ENCODE data around the gene LCAT. TPM values are rescaled to one million over a fixed set of nuclear protein-coding genes. Genes with fewer than 3 reads are reported as not detected.

Gene LCAT
- polyA plus RNA-seq, 1 of the 3 experiments (the other 2 are of a cell fraction) = 11.1 TPM

DNA sequence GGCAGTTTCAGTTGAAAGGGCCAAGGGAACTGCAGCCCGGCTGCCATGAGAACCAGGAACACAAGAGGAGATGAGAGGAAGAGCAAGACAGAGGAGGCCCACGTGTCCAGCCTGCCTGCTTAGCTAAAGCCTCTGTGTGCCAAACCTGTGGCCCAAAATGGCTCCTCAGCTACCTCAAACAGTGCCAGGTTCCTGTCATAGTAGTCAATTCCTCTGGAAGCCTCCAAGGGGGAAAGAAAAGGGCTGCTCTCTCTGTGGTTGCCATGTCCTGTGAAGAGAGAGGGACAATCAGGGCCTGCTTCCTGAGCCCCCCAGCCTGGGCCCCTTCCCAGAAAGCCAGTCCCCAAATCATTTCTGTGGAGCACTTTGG lies 19.4 kb upstream of the LCAT start:
- Histone ChIP-seq H3F3A (replicated peaks; ENCODE audit: insufficient read depth) (no peaks in the 10 kb centered on the region), H3K27me3 (ENCODE audit: insufficient read depth) (no peaks in the 10 kb centered on the region), H3K4me3 (ENCODE audit: low read depth in 2 of 2, low read length in 1 of 2) (no peak overlapping the region), H3K4me2 (no peak overlapping the region), H4K20me1 (ENCODE audit: insufficient read depth) (peaks cover 58% of the 10 kb centered on the region), H3K9me2 (no peaks in the 10 kb centered on the region), H3K9ac (no peak overlapping the region), H3K9me3 (no peaks in the 10 kb centered on the region), H3K79me2 (ENCODE audit: insufficient read depth) (peaks cover 88% of the 10 kb centered on the region), H3K4me1 (ENCODE audit: control insufficient read depth in 1 of 2, insufficient read depth in 2 of 2, low read depth in 1 of 2, low read length in 1 of 2) (peaks cover 15 to 40% of the 10 kb centered on the region in 2 experiments; a peak in 3 of 4 replicates), H3K27ac (ENCODE audit: low read depth in 2 of 2, low read length in 1 of 2) (no peak overlapping the region), H3K36me3 (replicated peaks in 1 of 2; ENCODE audit: control insufficient read depth in 1 of 2, insufficient read depth in 2 of 2, low read length in 1 of 2) (peaks cover 35 to 52% of the 10 kb centered on the region in 2 experiments), H2AFZ (ENCODE audit: low read depth) (no peak overlapping the region)
- TF ChIP-seq POLR2AphosphoS5 (IDR thresholded peaks at IDR 0.05; ENCODE audit: low read depth, low read length) = no peak
- no peak for TF ChIP-seq EZH2phosphoT487 (IDR thresholded peaks at IDR 0.05; ENCODE audit: borderline replicate concordance, low read depth)
- TF ChIP-seq FOXM1 (IDR thresholded peaks at IDR 0.05; ENCODE audit: low read depth) = no peak
- TF ChIP-seq NRF1 (IDR thresholded peaks at IDR 0.05; ENCODE audit: low read depth, low read length) = no peak
- no peak for TF ChIP-seq FOSL2 (IDR thresholded peaks at IDR 0.05; ENCODE audit: borderline replicate concordance, low read depth)
- no peak for TF ChIP-seq TAF1 (IDR thresholded peaks at IDR 0.05; ENCODE audit: borderline replicate concordance, low read depth, low read length)
- TF ChIP-seq TCF12 (IDR thresholded peaks at IDR 0.05) = no peak
- TF ChIP-seq CHD2 (IDR thresholded peaks at IDR 0.05; ENCODE audit: low read length, partially characterized antibody) = no peak
- TF ChIP-seq ZBTB33 (IDR thresholded peaks at IDR 0.05; ENCODE audit: borderline replicate concordance, low read depth) = no peak
- TF ChIP-seq GATA2 (CRISPR knock-in tag; IDR thresholded peaks at IDR 0.05) = no peak
- no peak for TF ChIP-seq ELF1 (IDR thresholded peaks at IDR 0.05)
- TF ChIP-seq, protein P1, sequence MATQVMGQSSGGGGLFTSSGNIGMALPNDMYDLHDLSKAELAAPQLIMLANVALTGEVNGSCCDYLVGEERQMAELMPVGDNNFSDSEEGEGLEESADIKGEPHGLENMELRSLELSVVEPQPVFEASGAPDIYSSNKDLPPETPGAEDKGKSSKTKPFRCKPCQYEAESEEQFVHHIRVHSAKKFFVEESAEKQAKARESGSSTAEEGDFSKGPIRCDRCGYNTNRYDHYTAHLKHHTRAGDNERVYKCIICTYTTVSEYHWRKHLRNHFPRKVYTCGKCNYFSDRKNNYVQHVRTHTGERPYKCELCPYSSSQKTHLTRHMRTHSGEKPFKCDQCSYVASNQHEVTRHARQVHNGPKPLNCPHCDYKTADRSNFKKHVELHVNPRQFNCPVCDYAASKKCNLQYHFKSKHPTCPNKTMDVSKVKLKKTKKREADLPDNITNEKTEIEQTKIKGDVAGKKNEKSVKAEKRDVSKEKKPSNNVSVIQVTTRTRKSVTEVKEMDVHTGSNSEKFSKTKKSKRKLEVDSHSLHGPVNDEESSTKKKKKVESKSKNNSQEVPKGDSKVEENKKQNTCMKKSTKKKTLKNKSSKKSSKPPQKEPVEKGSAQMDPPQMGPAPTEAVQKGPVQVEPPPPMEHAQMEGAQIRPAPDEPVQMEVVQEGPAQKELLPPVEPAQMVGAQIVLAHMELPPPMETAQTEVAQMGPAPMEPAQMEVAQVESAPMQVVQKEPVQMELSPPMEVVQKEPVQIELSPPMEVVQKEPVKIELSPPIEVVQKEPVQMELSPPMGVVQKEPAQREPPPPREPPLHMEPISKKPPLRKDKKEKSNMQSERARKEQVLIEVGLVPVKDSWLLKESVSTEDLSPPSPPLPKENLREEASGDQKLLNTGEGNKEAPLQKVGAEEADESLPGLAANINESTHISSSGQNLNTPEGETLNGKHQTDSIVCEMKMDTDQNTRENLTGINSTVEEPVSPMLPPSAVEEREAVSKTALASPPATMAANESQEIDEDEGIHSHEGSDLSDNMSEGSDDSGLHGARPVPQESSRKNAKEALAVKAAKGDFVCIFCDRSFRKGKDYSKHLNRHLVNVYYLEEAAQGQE (IDR thresholded peaks at IDR 0.05; ENCODE audit: low read depth, low read length) = no peak
- TF ChIP-seq, protein P2, sequence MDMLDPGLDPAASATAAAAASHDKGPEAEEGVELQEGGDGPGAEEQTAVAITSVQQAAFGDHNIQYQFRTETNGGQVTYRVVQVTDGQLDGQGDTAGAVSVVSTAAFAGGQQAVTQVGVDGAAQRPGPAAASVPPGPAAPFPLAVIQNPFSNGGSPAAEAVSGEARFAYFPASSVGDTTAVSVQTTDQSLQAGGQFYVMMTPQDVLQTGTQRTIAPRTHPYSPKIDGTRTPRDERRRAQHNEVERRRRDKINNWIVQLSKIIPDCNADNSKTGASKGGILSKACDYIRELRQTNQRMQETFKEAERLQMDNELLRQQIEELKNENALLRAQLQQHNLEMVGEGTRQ (IDR thresholded peaks at IDR 0.05; ENCODE audit: borderline replicate concordance, low read depth, low read length) = no peak
- TF ChIP-seq RCOR1 (IDR thresholded peaks at IDR 0.05; ENCODE audit: low read length) = no peak
- TF ChIP-seq RAD21 (IDR thresholded peaks at IDR 0.05; ENCODE audit: low read length) = no peak
- no peak for TF ChIP-seq SIN3A (IDR thresholded peaks at IDR 0.05; ENCODE audit: borderline replicate concordance, low read depth, low read length)
- TF ChIP-seq, protein P3, sequence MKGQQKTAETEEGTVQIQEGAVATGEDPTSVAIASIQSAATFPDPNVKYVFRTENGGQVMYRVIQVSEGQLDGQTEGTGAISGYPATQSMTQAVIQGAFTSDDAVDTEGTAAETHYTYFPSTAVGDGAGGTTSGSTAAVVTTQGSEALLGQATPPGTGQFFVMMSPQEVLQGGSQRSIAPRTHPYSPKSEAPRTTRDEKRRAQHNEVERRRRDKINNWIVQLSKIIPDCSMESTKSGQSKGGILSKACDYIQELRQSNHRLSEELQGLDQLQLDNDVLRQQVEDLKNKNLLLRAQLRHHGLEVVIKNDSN (IDR thresholded peaks at IDR 0.05; ENCODE audit: borderline replicate concordance, low read depth) = no peak
- no peak for TF ChIP-seq NFIC (IDR thresholded peaks at IDR 0.05; ENCODE audit: borderline replicate concordance)
- TF ChIP-seq RFX5 (IDR thresholded peaks at IDR 0.05; ENCODE audit: low read length) = no peak
- WGBS (ENCODE audit: low lambda C conversion rate) = 100% methylated on average over 2 of the region's 2 CpGs
- ChIA-PET POLR2A (interaction anchor here (1.1 kb wide), 1 partner anchor 22 kb away, joined by 4 read pairs; no protein-coding TSS in a partner anchor), CTCF (interaction anchor here (4.4 kb wide), 1 partner anchor 22 kb away, joined by 32 read pairs; no protein-coding TSS in a partner anchor)
- DNase-seq = no peak

Measured in SK-N-SH (cell line).